Stimulated activated CD8-positive, alpha-beta memory T cell treated with anti-CD3 and anti-CD28 coated beads, Interleukin-15, amount 100 ng/mL, for 4 hours (primary cell): Measurements from ENCODE around the gene GTSF1L.
A peak's percentile ranks its signal among the peaks of the same experiment; 100 is the strongest.

Experiments
- DNase-seq, 2 donors: peaks; one replicate each; pipeline ENCODE4 v3.0.0-alpha.2; 2020; ENCODE audit warnings: low read depth in 2 of 2

GTSF1L gene

GRCh38 chr20:43746344-43747137, 19.7 kb upstream of the GTSF1L start:
- no peak for DNase-seq

GRCh38 chr20:43744966-43745730, 18.3 kb upstream of the GTSF1L start:
- DNase-seq: no peak

- DNase-seq: no peak
Observed at GRCh38 chr20:43744151-43744611, 17.4 kb upstream of the GTSF1L start.

- DNase-seq: no peak
Observed at GRCh38 chr20:43740642-43741041, 13.8 kb upstream of the GTSF1L start.

GRCh38 chr20:43739148-43739749, 12.4 kb upstream of the GTSF1L start:
- no peak for DNase-seq

GRCh38 chr20:43737925-43738324, 11.1 kb upstream of the GTSF1L start:
- DNase-seq: no peak

GRCh38 chr20:43736588-43737158, 9.9 kb upstream of the GTSF1L start:
- DNase-seq: no peak

GRCh38 chr20:43731927-43732326, 5.1 kb upstream of the GTSF1L start:
- DNase-seq: no peak

GRCh38 chr20:43731469-43731868, 4.7 kb upstream of the GTSF1L start:
- DNase-seq: no peak

- DNase-seq: no peak
Observed at GRCh38 chr20:43728686-43729255, 2.0 kb upstream of the GTSF1L start.

- no peak for DNase-seq
Observed at GRCh38 chr20:43727980-43728590, 1.3 kb upstream of the GTSF1L start.

GRCh38 chr20:43726333-43726732, 469 bp downstream of the GTSF1L start:
- DNase-seq: no peak

GRCh38 chr20:43725666-43726065, 1.1 kb downstream of the GTSF1L start:
- DNase-seq: no peak

GRCh38 chr20:43724383-43724782, 2.4 kb downstream of the GTSF1L start:
- no peak for DNase-seq

- no peak for DNase-seq
Observed at GRCh38 chr20:43723735-43724134, 3.1 kb downstream of the GTSF1L start.

- DNase-seq: no peak
Observed at GRCh38 chr20:43723186-43723585, 3.6 kb downstream of the GTSF1L start.

GRCh38 chr20:43722153-43722505, 4.7 kb downstream of the GTSF1L start:
- peak; percentile 10 to 39 for DNase-seq

- no peak for DNase-seq
Observed at GRCh38 chr20:43721429-43722152, 5.2 kb downstream of the GTSF1L start.

GRCh38 chr20:43721097-43721428, 5.7 kb downstream of the GTSF1L start:
- no peak for DNase-seq

- no peak for DNase-seq
Observed at GRCh38 chr20:43720007-43720406, 6.8 kb downstream of the GTSF1L start.

GRCh38 chr20:43717616-43717995, 9.2 kb downstream of the GTSF1L start:
- DNase-seq: no peak
